K562 (cell line): ENCODE measurements around the gene GAL3ST2.

Experiments
- BDP1 ChIP-seq: IDR thresholded peaks from 3 replicates; pipeline ENCODE4 v1.6.1; 2011; ENCODE audit not compliant: insufficient read length, insufficient read depth
- BHLHE40 ChIP-seq: IDR thresholded peaks from 2 replicates; pipeline ENCODE4 v1.6.1; 2011; ENCODE audit warnings: low read length, improper control_type of control experiment
- CHD2 ChIP-seq: IDR thresholded peaks from 2 replicates; pipeline ENCODE4 v1.6.1; 2011; ENCODE audit warnings: low read depth, low read length
- POLR2A ChIP-seq: fragments of 450-650 bp; conservative IDR thresholded peaks from 2 replicates; pipeline ENCODE4 v1.6.1; 2016
- SAP30 ChIP-seq: fragments of 200-600 bp; sonication (generic); IDR thresholded peaks from 2 replicates; pipeline ENCODE4 v1.6.1; 2012; ENCODE audit warnings: borderline replicate concordance, low read depth, mild to moderate bottlenecking, moderate library complexity, low read length, control low read depth, inconsistent platforms; ENCODE audit not compliant: insufficient read depth, poor library complexity, severe bottlenecking
- SMARCC2 ChIP-seq: fragments of 450-650 bp; IDR thresholded peaks from 2 replicates; pipeline ENCODE4 v1.6.1; 2017; ENCODE audit warnings: antibody characterized with exemption, moderate library complexity, mild to moderate bottlenecking, low read depth
- YY1 ChIP-seq, 3 experiments: IDR thresholded peaks; 2 replicates each; pipeline ENCODE4 v1.6.1; 2011; ENCODE audit warnings: low read length in 2 of 3, mild to moderate bottlenecking in 2 of 3, moderate library complexity in 2 of 3, borderline replicate concordance in 1 of 3, control low read depth in 1 of 3, low read depth in 1 of 3; ENCODE audit not compliant: insufficient read depth in 3 of 3, insufficient replicate concordance in 2 of 3, control insufficient read depth in 1 of 3, insufficient read length in 1 of 3; ENCODE audit errors: extremely low read depth in 1 of 3
- TF ChIP-seq, protein P1 (sequence below): IDR thresholded peaks from 2 replicates; pipeline ENCODE4 v1.6.1; 2011; ENCODE audit warnings: borderline replicate concordance, low read depth, mild to moderate bottlenecking, moderate library complexity, low read length; ENCODE audit not compliant: insufficient read depth, poor library complexity, severe bottlenecking

DNA sequence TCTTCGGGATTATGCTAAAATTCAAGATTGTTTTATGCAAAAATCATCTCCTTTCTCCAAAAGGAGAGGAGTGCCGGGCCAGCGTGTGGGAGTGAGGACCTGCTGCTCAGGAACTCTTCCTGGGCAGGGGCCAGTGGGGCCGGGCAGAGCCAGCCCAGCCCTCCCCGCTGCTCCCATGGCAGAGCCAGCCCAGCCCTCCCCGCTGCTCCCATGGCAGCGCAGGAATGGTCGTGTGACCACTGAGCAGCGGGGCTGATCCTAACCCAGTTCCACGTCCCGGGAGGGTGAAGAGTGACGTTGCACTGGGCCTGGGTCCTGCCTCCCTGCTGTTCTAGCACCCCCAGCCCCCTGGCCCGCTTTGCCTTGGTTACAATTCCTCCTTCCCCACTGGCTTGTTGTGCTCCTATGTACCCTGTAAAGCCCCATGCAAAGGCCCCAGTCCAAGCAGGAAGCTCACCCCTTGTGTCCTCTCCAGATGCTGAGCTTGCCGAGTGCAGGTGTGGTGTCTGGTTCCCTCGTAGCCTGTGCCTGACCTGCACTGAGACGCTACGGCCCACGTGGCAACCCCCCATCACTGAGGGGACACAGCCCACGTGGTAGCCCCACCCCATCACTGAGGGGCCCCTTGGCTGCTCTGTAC lies 20.9 kb downstream of the GAL3ST2 start:
- TF ChIP-seq BDP1, result no peak
- TF ChIP-seq YY1 (IDR thresholded peaks at IDR 0.05; ENCODE audit: borderline replicate concordance in 1 of 3, control insufficient read depth in 1 of 3, extremely low read depth in 1 of 3, insufficient read depth in 3 of 3, insufficient read length in 1 of 3, insufficient replicate concordance in 2 of 3, low read depth in 1 of 3, low read length in 2 of 3), result no peak
- no peak for TF ChIP-seq BHLHE40
- no peak for TF ChIP-seq CHD2
- no peak for TF ChIP-seq SAP30
- TF ChIP-seq, protein P1, sequence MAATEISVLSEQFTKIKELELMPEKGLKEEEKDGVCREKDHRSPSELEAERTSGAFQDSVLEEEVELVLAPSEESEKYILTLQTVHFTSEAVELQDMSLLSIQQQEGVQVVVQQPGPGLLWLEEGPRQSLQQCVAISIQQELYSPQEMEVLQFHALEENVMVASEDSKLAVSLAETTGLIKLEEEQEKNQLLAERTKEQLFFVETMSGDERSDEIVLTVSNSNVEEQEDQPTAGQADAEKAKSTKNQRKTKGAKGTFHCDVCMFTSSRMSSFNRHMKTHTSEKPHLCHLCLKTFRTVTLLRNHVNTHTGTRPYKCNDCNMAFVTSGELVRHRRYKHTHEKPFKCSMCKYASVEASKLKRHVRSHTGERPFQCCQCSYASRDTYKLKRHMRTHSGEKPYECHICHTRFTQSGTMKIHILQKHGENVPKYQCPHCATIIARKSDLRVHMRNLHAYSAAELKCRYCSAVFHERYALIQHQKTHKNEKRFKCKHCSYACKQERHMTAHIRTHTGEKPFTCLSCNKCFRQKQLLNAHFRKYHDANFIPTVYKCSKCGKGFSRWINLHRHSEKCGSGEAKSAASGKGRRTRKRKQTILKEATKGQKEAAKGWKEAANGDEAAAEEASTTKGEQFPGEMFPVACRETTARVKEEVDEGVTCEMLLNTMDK, result no peak
- TF ChIP-seq POLR2A, result no peak
- no peak for TF ChIP-seq SMARCC2
